Stimulated activated CD4-positive, alpha-beta T cell treated with anti-CD3 and anti-CD28 coated beads, Interleukin-12 subunit alpha, Interleukin-12 subunit beta, amount 100 ng/mL, for 24 hours (primary cell): Measurements from ENCODE around the gene ADAMTS16.

Experiments
- DNase-seq, 2 experiments: peaks; one replicate each; pipeline ENCODE4 v3.0.0-alpha.2; 2020; ENCODE audit warnings: low read depth in 2 of 2

The ADAMTS16 gene

GRCh38 chr5:5144441-5144840 is 4.3 kb downstream of the ADAMTS16 start:
- DNase-seq, result no peak

DNA sequence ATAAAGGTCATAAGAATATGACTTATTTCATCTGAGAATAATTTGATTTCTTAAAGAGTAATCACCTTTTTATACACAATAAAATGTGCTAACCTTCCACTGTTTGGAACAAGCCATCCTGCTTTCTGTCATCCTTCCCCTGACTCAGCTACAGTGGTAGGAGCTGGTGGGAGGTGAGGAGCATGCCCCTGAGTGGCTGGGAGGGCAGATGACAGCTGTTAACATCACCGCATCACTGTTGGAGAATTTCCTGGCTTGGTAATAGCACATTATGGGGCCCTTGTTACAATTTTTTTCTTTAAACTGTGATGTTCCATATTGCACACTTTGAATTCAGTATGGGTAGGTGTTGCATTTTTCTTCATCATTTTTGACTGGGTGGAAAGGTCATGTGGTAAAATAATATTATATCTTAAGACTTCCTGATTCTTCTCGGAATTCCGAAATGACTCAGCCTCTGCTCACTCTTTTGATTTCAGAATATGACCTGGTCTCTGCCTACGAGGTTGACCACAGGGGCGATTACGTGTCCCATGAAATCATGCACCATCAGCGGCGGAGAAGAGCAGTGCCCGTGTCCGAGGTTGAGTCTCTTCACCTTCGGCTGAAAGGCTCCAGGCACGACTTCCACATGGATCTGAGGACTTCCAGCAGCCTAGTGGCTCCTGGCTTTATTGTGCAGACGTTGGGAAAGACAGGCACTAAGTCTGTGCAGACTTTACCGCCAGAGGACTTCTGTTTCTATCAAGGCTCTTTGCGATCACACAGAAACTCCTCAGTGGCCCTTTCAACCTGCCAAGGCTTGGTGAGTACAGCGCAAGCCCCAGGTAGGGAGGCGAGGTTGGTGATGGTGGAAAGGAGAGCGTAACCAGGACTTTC is 5.8 kb downstream of the ADAMTS16 start:
- no peak for DNase-seq

DNA sequence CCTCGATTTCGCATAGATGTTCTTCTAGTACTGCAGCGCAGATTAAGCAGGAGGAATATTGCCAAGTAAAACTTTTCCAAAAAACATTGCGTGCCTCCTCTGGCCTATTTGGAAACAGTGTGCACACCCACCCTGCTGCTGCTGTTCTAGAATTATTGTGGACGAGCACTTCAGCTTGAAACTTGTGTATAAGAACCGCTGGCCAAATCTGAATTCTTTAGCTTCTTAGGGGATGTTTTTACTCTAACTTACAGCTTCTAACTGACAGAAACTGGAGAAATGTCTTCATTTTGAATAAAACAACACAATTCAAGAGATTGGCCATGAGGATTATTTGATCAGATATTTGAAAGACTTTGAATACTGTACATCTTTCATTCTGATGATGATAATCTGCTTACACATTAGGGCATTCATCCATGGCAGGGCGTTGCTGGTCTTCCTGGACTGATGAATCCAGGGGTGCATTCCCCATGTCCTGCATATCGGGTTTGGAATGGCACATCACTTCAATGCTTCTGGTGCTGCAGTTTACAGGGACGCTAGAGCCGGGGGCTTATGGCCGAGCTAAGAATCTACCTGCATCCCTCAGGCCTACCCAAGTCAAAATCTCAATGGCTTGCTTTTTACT is 6.5 kb downstream of the ADAMTS16 start:
- no peak for DNase-seq

GRCh38 chr5:5149154-5149553 is 9.0 kb downstream of the ADAMTS16 start:
- DNase-seq, result no peak

DNA sequence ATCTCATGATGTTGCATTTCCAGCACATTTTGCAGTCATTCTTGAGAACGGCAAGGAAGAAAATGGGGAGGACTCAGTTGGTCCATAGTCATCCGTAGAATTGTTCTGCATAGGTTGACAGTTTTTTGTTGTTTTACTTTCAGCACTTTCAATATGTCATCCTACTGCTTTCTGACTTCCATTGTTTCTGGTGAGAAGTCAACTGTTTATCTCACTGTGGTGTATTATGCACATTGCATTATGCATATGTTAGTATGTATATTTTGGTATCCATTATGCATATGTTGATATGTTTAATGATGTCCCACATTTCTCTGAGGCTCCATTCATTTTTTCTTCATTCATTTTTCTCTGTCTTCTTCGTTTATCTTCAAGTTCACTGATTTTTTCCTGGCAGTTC is 10.5 kb downstream of the ADAMTS16 start:
- no peak for DNase-seq

DNA sequence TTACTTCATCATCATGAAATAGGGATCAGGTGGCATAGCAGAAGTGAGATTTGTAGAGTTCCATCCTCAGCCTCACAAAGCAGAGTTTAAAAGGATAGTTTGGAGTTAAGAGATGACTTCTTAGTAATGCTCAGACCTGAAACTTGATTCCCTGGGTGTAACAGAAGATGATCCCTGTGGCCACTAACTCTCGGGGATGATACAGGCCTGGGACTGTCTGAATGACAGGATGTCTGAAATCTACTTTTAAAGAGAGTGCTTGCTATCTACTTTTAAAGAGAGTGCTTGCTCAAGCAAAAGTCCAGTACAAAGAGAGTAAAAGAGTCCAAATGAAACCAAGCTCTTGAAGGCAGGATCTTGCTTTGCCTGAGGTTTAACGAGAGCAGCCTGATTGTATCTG is 14.6 kb downstream of the ADAMTS16 start:
- no peak for DNase-seq

- no peak for DNase-seq
These were observed 15.5 kb downstream of the ADAMTS16 start for GRCh38 chr5:5155617-5156016.

- DNase-seq, result no peak
These were observed 16.4 kb downstream of the ADAMTS16 start for GRCh38 chr5:5156471-5157082.

DNA sequence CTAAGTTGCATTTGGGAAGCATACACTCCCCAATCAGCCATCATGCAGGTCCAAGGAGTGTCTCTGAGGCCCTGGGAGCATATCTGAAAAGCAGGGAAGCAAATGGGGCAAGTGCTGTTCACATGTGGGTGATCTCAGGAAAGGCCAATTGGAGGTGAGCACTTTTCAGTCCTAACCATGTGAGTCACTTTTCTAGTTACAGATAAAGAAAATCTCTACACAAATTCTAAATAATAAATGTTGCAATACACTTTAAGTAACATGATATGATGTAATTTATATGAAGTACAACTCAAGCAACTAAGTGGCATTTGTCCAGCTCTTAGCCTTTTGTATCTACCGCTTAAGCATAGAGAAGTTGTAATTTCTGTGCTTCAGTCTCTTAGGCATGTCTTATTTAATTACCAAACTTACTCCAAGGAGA is 18.4 kb downstream of the ADAMTS16 start:
- DNase-seq, result no peak

- DNase-seq, result no peak
These were observed 19.4 kb downstream of the ADAMTS16 start for GRCh38 chr5:5159282-5160103.

DNA sequence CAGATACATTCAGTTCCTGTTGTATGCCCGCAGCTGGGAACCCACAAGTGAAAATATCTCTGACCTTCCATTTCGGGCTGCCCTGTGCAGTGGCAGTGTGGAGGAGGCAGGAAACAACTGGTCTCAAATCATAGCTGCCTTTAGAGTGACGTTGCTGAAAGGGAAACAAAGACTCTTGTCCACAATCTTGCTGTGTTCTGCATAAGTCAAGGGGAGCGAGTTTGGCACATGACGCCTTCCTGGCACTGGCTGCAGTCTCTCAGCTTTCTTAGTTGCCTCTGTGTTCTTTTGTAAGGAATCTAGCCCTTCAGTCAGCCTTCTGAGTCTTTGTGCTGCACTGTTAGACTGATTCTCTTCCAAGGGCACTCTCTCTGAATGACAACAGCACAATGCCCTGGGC is 24.0 kb downstream of the ADAMTS16 start:
- no peak for DNase-seq

GRCh38 chr5:5165541-5166002 is 25.4 kb downstream of the ADAMTS16 start:
- DNase-seq, result no peak

DNA sequence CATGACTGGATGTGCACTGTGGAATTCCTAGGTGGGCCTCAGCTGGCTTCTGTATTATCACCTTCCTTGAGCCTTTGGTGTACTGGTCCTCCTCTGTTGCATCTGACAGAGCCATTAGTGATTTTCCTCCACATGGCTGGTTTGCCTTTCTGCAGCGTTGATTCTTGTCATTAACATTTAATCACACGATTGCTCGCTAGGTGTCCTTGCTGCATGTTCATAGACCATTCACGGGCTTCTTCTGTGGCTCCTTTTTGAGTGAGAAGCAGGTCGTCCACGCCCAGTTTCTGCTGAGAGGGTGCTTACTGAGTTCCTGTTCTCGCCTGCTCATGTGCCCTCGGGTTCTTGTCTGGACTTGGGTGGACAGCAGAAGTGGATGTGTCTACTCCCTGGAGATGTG is 29.3 kb downstream of the ADAMTS16 start:
- no peak for DNase-seq

DNA sequence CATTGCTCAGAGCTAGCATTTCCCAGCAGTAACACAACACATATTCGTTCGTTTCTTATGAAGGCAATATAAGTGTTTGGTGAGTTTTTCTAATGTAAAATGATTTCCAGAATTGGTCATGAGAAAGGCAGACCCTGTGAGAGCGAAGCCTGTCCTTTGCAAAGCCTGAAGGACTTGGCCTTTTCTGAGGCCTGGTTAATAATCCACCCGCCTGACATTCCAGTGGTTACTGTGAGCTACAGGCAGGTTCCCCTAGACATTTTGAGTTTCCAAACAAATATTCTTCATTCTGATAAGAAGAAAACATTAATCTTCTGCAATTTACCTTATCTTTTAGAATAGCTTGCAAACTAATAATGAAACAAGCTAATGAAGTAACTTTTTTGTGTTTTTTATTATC is 38.0 kb downstream of the ADAMTS16 start:
- DNase-seq, result no peak

DNA sequence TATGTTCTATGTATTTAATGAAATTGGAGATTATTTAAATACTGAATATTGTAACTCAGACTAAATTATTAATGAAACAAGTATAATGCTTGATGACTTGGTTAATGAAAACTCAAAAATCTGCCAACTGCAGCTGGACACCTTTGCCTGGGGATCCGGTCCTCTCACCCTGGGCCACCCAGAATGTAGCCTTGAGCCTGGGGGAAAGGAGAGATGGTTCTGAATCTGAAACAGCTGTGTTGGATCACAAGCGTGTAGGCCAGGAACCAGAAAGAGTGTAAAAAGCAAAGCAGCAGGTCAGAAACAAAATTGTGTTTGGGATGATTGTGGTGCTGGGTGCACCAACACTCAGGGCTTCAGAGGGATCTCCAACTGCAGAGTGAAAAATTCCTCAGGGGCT is 38.5 kb downstream of the ADAMTS16 start:
- DNase-seq, result no peak

GRCh38 chr5:5179079-5179478 is 38.9 kb downstream of the ADAMTS16 start:
- no peak for DNase-seq

DNA sequence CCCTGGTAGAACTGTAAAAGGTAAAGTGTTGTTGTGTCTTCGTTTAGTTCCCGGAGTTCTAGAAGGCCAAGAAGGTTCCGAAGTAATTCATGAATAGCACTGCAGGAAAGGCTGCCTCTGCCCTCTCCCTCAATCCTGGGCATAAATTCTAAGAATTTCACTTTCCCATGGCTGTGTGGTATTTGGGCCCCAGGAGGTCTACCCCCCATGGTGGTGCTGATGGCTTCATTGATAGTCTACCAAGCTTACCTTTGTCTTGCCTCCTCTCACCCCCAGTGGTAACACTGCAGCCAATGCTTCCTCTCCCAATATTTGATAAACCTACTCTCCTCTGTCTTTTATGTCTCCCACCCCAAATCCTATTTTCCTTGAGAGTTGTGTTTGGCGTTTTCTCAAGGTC is 39.5 kb downstream of the ADAMTS16 start:
- DNase-seq, result no peak

DNA sequence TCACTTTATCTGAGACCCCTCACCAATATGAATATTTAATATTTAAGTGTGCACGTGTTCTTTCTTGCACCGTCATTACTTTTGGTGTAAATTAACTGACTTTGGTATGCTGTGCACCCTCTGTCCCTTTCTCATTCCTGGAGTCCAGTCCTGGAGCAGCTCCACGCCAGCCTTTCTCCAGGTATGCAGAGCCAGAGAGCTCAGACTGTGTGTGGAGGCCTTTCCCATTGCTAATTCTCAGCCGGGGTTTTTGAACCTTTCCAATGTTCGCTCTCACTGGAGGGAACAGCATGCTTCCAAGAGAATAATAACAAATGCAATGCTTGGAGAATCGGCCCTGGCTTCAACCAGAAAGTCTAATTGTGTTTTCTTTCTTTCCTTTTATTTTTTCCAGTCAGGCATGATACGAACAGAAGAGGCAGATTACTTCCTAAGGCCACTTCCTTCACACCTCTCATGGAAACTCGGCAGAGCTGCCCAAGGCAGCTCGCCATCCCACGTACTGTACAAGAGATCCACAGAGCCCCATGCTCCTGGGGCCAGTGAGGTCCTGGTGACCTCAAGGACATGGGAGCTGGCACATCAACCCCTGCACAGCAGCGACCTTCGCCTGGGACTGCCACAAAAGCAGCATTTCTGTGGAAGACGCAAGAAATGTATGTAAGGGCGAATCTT is 41.7 kb downstream of the ADAMTS16 start:
- DNase-seq, result no peak

- DNase-seq, result no peak
These were observed 42.5 kb downstream of the ADAMTS16 start for GRCh38 chr5:5182508-5183188.

DNA sequence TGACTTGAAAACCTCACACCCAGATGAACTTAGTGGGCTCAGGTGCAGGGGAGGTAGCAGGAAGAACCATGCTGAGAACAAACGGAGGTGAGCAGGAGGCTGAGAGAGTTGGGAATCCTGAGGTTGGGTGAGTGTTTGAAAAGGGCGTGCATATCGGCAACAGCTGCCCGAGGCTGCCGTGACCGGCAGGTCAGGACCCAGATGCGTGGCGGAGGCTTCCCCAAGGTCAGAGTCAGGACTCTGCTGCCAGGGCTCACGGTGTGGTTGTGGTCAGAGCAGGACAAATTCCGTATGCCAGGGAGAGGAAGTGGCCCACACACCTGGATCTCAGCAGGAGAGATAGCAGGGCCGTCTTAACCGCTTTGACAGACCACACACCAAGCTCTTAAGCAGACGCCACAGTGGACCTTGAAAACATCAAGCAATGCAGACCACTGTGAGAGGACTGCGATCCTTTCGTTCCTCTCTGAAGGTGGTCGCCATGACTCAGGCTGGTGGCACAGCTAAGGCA is 43.1 kb downstream of the ADAMTS16 start:
- no peak for DNase-seq

- no peak for DNase-seq
These were observed 43.8 kb downstream of the ADAMTS16 start for GRCh38 chr5:5183933-5184332.
